Activated CD4-positive, alpha-beta T cell treated with anti-CD3 and anti-CD28 coated beads, Interleukin-2, amount 50 U/mL, for 1 hour (primary cell): ENCODE measurements around the gene TRPC6.

Experiments used
- DNase-seq: peaks from one replicate; pipeline ENCODE4 v3.0.0-alpha.2; 2020

TRPC6 gene

DNA sequence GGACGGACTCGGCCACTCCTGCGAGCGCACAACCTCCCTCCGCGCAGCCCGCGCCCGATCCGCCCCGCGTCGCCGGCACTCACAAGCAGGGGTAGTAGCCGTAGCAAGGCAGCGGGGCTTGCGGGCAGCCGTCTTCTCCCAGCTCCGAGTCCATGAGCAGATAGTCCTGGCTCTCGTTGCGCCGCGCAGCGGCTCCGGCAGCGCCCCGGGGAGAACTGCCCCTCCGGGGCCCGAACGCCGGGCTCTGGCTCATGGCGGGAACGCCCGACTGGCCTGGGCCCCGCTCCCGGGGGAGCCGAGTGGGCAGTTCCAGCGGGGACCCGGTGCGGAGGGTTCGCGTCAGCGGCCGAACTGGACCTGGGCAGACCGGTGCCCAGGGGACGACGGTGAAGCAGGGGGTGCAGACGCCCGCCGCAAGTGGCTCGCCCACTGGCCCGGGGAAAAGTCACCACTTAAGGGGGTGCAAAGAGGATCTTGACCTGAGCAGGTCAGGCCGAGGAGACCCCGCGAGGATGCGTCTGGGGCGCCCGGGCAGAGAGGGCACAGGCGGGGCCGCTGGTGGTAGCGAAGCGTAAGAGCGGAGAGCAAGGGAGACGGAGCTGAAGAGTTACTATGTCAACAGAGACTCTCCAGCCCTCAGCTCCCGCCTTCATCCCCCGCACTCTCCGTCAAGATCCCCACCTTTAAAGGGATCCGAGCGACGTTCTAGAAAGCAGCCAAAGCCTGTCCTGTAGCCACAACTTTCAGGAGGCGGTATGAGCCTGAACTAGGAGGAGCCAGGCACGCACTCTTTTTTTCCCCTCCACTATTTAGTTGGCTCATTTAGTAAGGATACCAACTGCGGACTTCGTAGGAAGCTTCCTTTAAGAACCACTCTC lies at the start of gene TRPC6:
TRPC6 (minus strand) TSS at position 757 of the 878 bp plus-strand sequence; CDS start at position 253, 504 bp downstream.
- no peak for DNase-seq

DNA sequence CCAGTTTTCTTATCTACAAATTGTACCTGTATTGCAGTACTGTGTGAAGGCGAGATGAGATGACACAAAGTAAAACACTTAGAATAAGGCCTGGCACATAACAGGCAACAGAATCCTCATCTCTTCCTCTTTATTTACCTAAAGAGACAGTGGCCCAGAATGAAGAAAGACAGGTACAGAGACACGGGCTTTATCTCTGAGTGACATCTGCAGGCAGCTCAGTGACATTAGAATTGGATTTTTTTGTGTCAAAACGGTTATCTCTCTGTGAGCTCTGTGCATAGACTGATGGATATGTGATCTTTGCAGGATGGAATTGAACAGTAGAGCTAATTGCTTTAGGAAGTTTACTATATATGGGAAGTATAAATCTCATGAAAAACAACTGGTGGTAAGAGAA lies 36.2 kb upstream of the TRPC6 start:
- DNase-seq = no peak

DNA sequence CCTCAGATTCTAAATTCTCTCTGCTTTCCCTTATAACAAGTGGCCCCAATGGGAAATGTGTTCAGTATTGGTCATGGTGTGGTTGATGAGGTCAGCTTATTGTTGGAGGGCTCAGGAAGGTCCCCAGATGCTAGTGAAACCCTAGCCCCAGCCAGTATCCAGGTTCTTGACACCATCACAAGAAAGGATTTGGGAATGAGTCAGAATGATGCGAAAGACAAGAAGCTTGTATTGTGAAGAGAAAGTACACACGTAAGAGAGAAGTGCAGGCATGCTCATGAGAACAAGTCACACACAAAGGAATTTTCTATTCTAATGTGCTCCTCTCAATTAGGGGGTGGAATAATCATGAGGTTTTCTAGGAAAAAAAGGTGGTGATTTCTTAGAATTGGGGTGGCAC lies 34.9 kb upstream of the TRPC6 start:
- no peak for DNase-seq

GRCh38 chr11:101617735-101618332 lies 34.0 kb upstream of the TRPC6 start:
- no peak for DNase-seq

- DNase-seq = no peak
Measured at GRCh38 chr11:101612481-101612880, 28.7 kb upstream of the TRPC6 start.

GRCh38 chr11:101600924-101601323 lies 17.1 kb upstream of the TRPC6 start:
- no peak for DNase-seq

- DNase-seq = no peak
Measured at GRCh38 chr11:101586965-101587364, 3.2 kb upstream of the TRPC6 start.

DNA sequence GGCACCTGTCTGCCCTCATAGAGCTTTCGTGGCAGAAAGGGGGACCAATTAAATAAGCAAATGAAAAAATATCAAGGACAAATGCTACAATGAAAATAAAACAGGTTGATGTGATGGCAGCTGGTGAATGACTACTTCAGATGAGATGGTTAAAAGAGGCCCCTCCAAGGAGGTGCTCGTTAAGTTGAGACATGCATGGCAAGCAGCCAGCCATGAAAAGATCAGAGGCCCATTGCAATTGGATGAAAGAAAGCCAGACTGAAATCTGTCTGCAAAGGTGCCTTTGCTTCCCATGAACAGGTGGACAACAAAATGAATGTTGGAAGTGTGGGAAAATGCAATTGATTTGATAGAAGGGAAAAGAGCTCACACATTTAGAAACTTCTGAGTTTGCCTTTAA lies 848 bp upstream of the TRPC6 start:
- no peak for DNase-seq

DNA sequence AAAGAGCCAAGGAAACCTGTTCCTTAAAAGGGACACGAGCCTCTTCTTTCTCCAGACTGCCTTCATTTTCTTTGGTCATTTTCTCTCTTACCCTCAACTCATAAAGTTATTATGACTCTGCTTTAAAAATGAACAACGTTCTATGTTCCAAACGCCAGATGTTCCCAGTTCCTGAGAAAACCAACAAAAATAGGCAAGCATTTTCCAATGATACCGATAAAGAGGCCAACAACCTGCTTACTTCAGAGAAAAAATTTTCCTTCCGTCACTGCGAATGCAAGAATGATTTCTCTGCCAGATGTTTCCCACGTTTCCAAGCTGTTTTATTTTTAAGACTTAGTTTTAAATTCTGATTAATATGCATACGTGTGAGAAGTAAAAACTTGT lies 315 bp upstream of the TRPC6 start:
- DNase-seq = no peak

DNA sequence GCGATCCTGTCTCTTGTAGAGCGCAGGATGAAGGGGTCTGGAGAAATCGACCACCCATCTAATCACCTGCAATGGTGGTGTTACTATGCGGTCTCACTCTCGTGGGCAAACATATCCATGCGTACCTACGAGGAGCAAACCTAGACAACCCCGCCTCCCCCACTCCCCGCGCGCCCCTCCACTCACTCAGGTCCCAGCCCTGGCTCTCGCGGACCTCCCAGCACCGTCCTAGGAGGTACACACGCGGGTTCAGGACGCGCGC lies 887 bp downstream of the TRPC6 start:
- no peak for DNase-seq

DNA sequence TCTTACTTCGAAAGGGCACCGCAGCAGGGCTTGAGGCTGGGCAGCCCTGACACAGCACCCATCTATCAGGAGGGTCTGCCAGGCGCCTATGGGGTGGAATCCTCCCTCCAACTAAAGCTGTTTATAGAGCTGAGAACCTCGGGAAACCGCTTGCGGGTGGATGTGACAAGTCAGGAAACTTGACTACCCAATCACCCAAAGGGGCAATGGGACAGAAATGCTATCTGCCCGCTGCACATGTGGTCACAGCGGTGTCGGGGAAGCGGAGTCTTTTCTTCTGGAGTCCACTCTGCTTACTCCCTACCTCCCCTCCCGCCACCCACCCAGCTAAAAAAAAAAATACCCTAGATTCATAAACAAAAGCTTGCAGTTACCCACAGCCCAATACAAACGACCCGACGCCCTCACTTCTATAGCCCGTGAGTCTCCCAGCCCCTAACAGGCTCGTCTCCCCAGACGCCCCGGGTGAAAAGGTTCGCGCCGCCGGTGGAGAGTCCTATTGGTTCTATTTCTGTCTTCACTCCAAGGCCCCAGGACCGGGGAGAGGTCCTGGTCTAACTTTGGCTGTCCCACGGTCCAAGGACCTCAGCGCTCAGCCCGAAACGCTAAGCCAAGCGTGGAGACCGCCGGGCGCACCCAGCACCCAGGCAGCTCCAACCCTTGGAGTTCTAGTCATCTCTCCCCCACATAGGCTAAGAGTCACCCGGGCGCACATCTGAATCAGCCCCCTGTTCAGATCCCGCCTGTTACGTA lies 1.4 kb downstream of the TRPC6 start:
- DNase-seq = no peak

DNA sequence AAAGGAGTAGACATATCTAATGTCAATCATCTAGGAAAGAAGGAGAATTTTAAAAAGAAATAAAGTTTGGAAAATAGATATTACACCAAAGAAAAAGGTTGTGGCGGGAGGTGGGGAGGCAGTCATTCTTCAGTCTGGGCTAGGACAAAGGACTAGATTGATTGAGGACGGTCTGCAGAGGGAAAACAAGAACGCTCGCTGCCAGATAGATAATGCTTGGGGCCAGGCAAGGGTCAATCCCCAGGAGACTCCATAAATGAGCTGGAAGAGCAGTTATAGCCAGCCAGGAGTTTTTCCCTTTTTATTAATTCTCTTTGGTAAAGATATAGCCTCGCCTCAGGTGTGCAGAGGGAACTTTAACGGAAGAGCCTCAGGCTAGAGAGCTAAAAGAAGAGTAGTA lies 6.3 kb downstream of the TRPC6 start:
- no peak for DNase-seq

GRCh38 chr11:101576456-101576855 lies 7.4 kb downstream of the TRPC6 start:
- DNase-seq = no peak

- no peak for DNase-seq
Measured at GRCh38 chr11:101574886-101575285, 8.9 kb downstream of the TRPC6 start.

GRCh38 chr11:101567071-101567470 lies 16.7 kb downstream of the TRPC6 start:
- DNase-seq = no peak

GRCh38 chr11:101566626-101567025 lies 17.2 kb downstream of the TRPC6 start:
- no peak for DNase-seq

DNA sequence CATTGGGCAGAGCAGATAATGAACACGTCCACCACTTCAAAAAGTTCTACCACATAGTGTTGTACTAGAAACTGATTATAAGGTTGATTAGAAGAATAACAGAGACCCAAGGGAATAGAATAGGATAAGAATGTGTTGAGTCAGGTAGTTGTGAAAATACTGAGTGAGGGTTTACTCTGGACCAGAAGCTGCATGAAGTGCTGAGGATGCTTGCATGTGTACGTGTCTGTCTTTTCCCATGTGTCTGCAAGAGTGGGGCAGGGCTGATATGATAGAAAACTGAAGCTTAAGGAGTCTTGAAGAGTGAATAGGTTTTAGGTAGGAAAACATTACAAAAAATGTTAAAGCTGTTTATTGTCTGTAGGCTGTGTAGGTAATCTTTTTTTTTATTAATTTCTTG lies 20.6 kb downstream of the TRPC6 start:
- DNase-seq = no peak

DNA sequence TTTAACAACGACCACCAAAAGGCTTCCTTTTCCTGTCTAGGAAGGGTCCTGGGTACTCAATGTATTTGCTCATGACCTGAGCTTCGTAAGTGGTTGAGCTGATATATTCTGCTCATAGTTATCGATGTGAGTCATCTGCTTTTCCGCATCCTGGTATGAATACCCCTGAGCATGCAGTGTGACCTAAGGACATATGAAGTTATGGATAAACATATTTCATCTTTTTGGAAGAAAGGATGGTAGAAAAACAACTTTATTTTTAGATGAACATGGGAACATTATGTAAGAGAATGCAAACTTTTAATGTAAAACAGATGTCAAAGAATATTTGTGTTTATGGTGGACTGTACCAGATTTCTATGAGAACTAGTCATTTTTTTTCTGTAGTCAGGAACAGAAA lies 28.4 kb downstream of the TRPC6 start:
- DNase-seq = no peak

DNA sequence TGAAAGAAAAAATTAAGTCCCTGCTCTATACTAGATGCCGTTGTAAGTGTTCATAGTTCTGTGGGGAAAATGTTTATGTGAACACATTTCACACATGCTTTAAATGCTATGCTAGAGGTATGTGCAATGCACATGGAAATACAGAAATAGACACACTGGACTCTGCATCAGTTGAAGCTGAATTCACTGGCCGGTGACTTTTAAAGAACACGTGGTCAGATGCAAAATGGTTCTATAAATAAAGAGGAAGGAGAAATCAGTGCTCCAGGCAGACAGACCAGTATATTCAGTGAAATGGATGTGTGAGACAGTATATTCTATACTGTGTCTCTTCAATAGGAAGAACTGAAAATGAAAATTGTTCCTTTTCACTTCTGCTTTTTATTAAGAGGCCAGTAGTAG lies 29.9 kb downstream of the TRPC6 start:
- DNase-seq = no peak

DNA sequence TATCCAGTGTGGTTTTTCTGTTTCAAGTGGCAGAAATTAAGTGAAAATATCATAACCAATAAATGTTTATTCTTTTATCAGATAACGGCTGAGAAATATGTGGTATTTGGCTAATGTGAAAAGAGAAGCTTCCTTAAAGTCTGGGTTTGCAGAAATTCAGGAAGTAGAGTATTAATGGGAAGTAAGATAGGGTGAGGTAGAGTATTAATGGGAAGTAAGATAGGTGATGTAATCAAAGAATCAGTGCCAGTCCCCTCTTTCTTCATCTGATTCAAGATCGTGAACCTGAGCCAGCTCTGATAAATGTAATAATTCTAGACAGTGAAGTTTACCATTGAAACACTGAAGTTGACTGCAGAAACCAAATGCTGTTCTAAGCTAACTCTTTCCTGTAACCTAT lies 30.9 kb downstream of the TRPC6 start:
- no peak for DNase-seq

DNA sequence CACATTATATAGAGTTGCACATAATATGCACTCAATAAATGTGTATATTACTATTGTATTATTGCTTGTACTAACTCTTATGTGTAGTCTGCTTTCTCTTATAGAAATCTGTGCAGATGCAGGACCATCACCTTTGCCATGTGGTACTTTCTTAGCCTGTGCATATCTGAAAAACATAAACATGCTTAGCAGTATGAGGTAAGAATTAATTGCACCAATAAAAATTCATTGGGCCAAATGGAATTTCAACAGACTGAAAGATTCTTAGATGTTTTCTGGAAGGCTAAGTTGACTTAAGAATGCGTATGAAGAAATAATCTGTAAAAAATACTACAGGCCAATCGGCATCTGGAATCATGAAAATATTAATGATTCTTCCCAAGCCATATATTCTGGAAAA lies 55.3 kb downstream of the TRPC6 start:
- no peak for DNase-seq

DNA sequence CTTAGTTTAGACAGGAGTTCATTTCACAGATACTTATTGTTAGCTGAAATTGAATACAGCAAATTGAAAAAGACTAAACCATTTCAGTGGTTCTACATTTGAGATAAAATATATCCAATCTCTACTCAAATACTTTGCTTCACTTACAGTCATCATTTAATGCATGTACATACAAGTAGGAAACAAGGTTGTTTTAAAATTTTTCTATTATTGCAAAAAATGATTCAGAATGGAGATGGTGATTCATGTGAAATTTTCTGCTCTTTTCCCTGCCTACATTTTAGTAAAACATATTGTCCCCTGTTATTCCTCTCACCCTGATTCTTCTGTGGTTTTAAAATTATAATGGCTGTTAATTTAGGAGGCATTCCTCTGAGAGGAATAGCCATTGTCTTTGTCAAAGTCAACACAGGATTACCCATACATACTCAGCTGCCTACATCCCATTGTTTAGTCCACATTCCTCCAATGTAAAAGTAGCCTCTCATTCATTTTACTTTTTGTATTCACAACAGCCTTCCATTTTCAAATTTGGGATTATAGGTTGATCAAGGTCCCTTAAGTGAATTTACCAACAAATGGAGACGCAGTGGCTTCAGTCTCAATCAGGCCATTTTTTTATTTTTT lies 60.1 kb downstream of the TRPC6 start:
- no peak for DNase-seq

- DNase-seq = no peak
Measured at GRCh38 chr11:101523193-101523592, 60.6 kb downstream of the TRPC6 start.

GRCh38 chr11:101521821-101522220 lies 62.0 kb downstream of the TRPC6 start:
- no peak for DNase-seq
